Measurements from ENCODE around the gene PADI4.

GRCh38 chr1:17301767-17302166 is 6.2 kb upstream of the PADI4 start:
- TF ChIP-seq CREB5 (CRISPR knock-in tag; IDR thresholded peaks at IDR 0.05; ENCODE audit: low read depth) (no peak), ESRRG (CRISPR knock-in tag; IDR thresholded peaks at IDR 0.05) (no peak), PPARA (CRISPR knock-in tag; IDR thresholded peaks at IDR 0.05; ENCODE audit: borderline replicate concordance) (no peak), TSHZ2 (CRISPR knock-in tag; IDR thresholded peaks at IDR 0.05) (no peak), ISL1 (CRISPR knock-in tag; IDR thresholded peaks at IDR 0.05) (no peak), ZFP30 (CRISPR knock-in tag; IDR thresholded peaks at IDR 0.05) (no peak), ZC3H10 (CRISPR knock-in tag; IDR thresholded peaks at IDR 0.05) (no peak), ZNF70 (CRISPR knock-in tag; IDR thresholded peaks at IDR 0.05) (no peak), SNAI2 (CRISPR knock-in tag; IDR thresholded peaks at IDR 0.05) (no peak), BACH2 (CRISPR knock-in tag; IDR thresholded peaks at IDR 0.05; ENCODE audit: borderline replicate concordance) (no peak), RARB (CRISPR knock-in tag; IDR thresholded peaks at IDR 0.05) (no peak), ZNF565 (CRISPR knock-in tag; conservative IDR thresholded peaks at IDR 0.05; ENCODE audit: low read depth) (no peak)
- TF ChIP-seq, protein P1, sequence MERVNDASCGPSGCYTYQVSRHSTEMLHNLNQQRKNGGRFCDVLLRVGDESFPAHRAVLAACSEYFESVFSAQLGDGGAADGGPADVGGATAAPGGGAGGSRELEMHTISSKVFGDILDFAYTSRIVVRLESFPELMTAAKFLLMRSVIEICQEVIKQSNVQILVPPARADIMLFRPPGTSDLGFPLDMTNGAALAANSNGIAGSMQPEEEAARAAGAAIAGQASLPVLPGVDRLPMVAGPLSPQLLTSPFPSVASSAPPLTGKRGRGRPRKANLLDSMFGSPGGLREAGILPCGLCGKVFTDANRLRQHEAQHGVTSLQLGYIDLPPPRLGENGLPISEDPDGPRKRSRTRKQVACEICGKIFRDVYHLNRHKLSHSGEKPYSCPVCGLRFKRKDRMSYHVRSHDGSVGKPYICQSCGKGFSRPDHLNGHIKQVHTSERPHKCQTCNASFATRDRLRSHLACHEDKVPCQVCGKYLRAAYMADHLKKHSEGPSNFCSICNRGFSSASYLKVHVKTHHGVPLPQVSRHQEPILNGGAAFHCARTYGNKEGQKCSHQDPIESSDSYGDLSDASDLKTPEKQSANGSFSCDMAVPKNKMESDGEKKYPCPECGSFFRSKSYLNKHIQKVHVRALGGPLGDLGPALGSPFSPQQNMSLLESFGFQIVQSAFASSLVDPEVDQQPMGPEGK (CRISPR knock-in tag; IDR thresholded peaks at IDR 0.05; ENCODE audit: borderline replicate concordance), result no peak
- TF ChIP-seq, protein P2, sequence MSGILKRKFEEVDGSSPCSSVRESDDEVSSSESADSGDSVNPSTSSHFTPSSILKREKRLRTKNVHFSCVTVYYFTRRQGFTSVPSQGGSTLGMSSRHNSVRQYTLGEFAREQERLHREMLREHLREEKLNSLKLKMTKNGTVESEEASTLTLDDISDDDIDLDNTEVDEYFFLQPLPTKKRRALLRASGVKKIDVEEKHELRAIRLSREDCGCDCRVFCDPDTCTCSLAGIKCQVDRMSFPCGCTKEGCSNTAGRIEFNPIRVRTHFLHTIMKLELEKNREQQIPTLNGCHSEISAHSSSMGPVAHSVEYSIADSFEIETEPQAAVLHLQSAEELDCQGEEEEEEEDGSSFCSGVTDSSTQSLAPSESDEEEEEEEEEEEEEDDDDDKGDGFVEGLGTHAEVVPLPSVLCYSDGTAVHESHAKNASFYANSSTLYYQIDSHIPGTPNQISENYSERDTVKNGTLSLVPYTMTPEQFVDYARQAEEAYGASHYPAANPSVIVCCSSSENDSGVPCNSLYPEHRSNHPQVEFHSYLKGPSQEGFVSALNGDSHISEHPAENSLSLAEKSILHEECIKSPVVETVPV (CRISPR knock-in tag; IDR thresholded peaks at IDR 0.05), result no peak

Data from SK-N-SH treated with all-trans-retinoic acid at 6 μM for 48 hours (cell line).